HuH-7 (cell line): ENCODE data around the gene CYP4F22.
"Not testable (repeated sequence)": the region's sequence is repeated elsewhere in the genome, so short reads cannot be mapped to it uniquely, and the experiment has no call there.

Experiments
- DNase-seq: peaks from one replicate; pipeline ENCODE4 v3.0.0; 2011; ENCODE audit warnings: low spot score

CYP4F22 gene

GRCh38 chr19:15508035-15508710 lies at the start of gene CYP4F22:
Gene CYP4F22 (plus strand): TSS chr19:15508525. CDS start chr19:15525337, 16,812 bp downstream.
- no peak for DNase-seq

GRCh38 chr19:15461694-15462093 lies 46.6 kb upstream of the CYP4F22 start:
- no peak for DNase-seq

GRCh38 chr19:15463861-15464371 lies 44.4 kb upstream of the CYP4F22 start:
- DNase-seq: no peak

- no peak for DNase-seq
Measured at GRCh38 chr19:15464394-15465385, 43.6 kb upstream of the CYP4F22 start, which contains the start of gene RASAL3. Gene RASAL3 (minus strand): TSS chr19:15464544. CDS start chr19:15464358, 186 bp downstream.

GRCh38 chr19:15466851-15467733 lies 41.2 kb upstream of the CYP4F22 start:
- DNase-seq: no peak

GRCh38 chr19:15467734-15468214 lies 40.6 kb upstream of the CYP4F22 start:
- no peak for DNase-seq

- no peak for DNase-seq
Measured at GRCh38 chr19:15468675-15469512, 39.4 kb upstream of the CYP4F22 start.

- no peak for DNase-seq
Measured at GRCh38 chr19:15469513-15470297, 38.6 kb upstream of the CYP4F22 start.

GRCh38 chr19:15471639-15472101 lies 36.7 kb upstream of the CYP4F22 start:
- DNase-seq: no peak

GRCh38 chr19:15473821-15474220 lies 34.5 kb upstream of the CYP4F22 start:
- not testable (repeated sequence) for DNase-seq

GRCh38 chr19:15475169-15475568 lies 33.2 kb upstream of the CYP4F22 start:
- no peak for DNase-seq

GRCh38 chr19:15475611-15476010 lies 32.7 kb upstream of the CYP4F22 start:
- DNase-seq: no peak

GRCh38 chr19:15476325-15476724 lies 32.0 kb upstream of the CYP4F22 start:
- no peak for DNase-seq

- DNase-seq: no peak
Measured at GRCh38 chr19:15479391-15480345, 28.7 kb upstream of the CYP4F22 start, which contains the start of gene PGLYRP2. Gene PGLYRP2 (minus strand): TSS chr19:15479501. CDS start chr19:15479371, 130 bp downstream.

GRCh38 chr19:15480996-15481395 lies 27.3 kb upstream of the CYP4F22 start:
- DNase-seq: not testable (repeated sequence)

GRCh38 chr19:15485768-15486167 lies 22.6 kb upstream of the CYP4F22 start:
- DNase-seq: not testable (repeated sequence)

GRCh38 chr19:15487038-15487437 lies 21.3 kb upstream of the CYP4F22 start:
- DNase-seq: no peak
